Stimulated activated naive B cell treated with anti-CD40 and anti-IgM and Interleukin-4, amounts not matched to agents 10 μg/mL and 1 μg/mL and 100 μg/mL, for 72 hours (primary cell): ENCODE data around the gene DNAH1.

Experiments used
- ATAC-seq, 2 donors: fragments of 150-1000 bp; cut with Tn5 transposase; replicated peaks; 2 replicates each; pipeline ENCODE4 v1.10.0; 2021; ENCODE audit warnings: moderate library complexity in 1 of 2
- DNase-seq: peaks from one replicate; pipeline ENCODE4 v3.0.0; 2021
- H3K27ac Mint-ChIP-seq: one replicate; pipeline ENCODE4 v1.8.0; 2022; ENCODE audit warnings: mild to moderate bottlenecking, mixed read lengths
- H3K27me3 Mint-ChIP-seq, 2 donors: one replicate each; pipeline ENCODE4 v1.8.0; 2022; ENCODE audit warnings: mixed read lengths in 2 of 2
- H3K36me3 Mint-ChIP-seq, 2 donors: one replicate each; pipeline ENCODE4 v1.8.0; 2022; ENCODE audit warnings: mixed read lengths in 2 of 2, mild to moderate bottlenecking in 1 of 2
- H3K4me1 Mint-ChIP-seq, 2 donors: one replicate each; pipeline ENCODE4 v1.8.0; 2022; ENCODE audit warnings: mixed read lengths in 2 of 2, mild to moderate bottlenecking in 1 of 2
- H3K4me3 Mint-ChIP-seq, 2 donors: one replicate each; pipeline ENCODE4 v1.8.0; 2022; ENCODE audit warnings: mild to moderate bottlenecking in 2 of 2, mixed read lengths in 2 of 2, moderate library complexity in 1 of 2
- H3K9me3 Mint-ChIP-seq, 2 donors: one replicate each; pipeline ENCODE4 v1.8.0; 2022; ENCODE audit warnings: mixed read lengths in 2 of 2, mild to moderate bottlenecking in 1 of 2

The DNAH1 gene

GRCh38 chr3:52441091-52441771 is 125.1 kb downstream of the DNAH1 start:
- H3K4me3 Mint-ChIP-seq: no peak overlapping the region
- H3K27me3 Mint-ChIP-seq: peaks cover 0 to 16% of the 10 kb centered on the region in 2 donors
- no peak for DNase-seq
- H3K27ac Mint-ChIP-seq: no peak overlapping the region
- H3K9me3 Mint-ChIP-seq: no peaks in the 10 kb centered on the region
- no peaks in the 10 kb centered on the region for H3K36me3 Mint-ChIP-seq
- H3K4me1 Mint-ChIP-seq: peaks cover 2 to 16% of the 10 kb centered on the region in 2 donors
- ATAC-seq: no peak

GRCh38 chr3:52441772-52442332 is 125.7 kb downstream of the DNAH1 start:
- H3K27me3 Mint-ChIP-seq: peaks cover 0 to 16% of the 10 kb centered on the region in 2 donors
- no peak for ATAC-seq
- no peaks in the 10 kb centered on the region for H3K9me3 Mint-ChIP-seq
- no peak overlapping the region for H3K27ac Mint-ChIP-seq
- H3K36me3 Mint-ChIP-seq: no peaks in the 10 kb centered on the region
- no peak overlapping the region for H3K4me3 Mint-ChIP-seq
- peaks cover 4 to 18% of the 10 kb centered on the region in 2 donors for H3K4me1 Mint-ChIP-seq
- no peak for DNase-seq

GRCh38 chr3:52442409-52443267 is 126.5 kb downstream of the DNAH1 start:
- ATAC-seq (no peak), DNase-seq (no peak)
- no peaks in the 10 kb centered on the region for H3K36me3 Mint-ChIP-seq
- no peaks in the 10 kb centered on the region for H3K9me3 Mint-ChIP-seq
- H3K4me1 Mint-ChIP-seq: peaks cover 8 to 23% of the 10 kb centered on the region in 2 donors
- H3K4me3 Mint-ChIP-seq: no peak overlapping the region
- H3K27ac Mint-ChIP-seq: no peak overlapping the region
- peaks cover 0 to 16% of the 10 kb centered on the region in 2 donors for H3K27me3 Mint-ChIP-seq

DNA sequence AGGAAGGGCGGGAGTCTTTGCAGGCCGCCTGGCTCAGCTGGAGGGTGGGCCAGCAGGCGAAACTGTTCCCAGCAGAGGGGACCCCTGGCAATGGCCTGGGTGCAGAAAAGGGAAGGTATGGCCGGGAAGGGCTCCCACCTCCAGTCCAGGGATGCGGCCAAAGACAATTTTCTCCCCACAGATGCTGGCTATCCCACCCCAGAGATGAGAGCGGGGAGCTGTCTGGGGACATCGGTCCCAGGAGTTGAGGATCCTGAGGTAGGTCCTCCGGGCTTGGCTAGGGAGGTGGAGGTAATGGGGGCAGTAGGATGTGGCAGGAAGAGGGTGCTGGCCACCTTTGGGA is 127.1 kb downstream of the DNAH1 start:
- no peak for ATAC-seq
- H3K4me1 Mint-ChIP-seq: peaks cover 8 to 23% of the 10 kb centered on the region in 2 donors
- peaks cover 0 to 16% of the 10 kb centered on the region in 2 donors for H3K27me3 Mint-ChIP-seq
- H3K9me3 Mint-ChIP-seq: no peaks in the 10 kb centered on the region
- no peak overlapping the region for H3K4me3 Mint-ChIP-seq
- H3K36me3 Mint-ChIP-seq: no peaks in the 10 kb centered on the region
- DNase-seq: no peak
- H3K27ac Mint-ChIP-seq: no peak overlapping the region

DNA sequence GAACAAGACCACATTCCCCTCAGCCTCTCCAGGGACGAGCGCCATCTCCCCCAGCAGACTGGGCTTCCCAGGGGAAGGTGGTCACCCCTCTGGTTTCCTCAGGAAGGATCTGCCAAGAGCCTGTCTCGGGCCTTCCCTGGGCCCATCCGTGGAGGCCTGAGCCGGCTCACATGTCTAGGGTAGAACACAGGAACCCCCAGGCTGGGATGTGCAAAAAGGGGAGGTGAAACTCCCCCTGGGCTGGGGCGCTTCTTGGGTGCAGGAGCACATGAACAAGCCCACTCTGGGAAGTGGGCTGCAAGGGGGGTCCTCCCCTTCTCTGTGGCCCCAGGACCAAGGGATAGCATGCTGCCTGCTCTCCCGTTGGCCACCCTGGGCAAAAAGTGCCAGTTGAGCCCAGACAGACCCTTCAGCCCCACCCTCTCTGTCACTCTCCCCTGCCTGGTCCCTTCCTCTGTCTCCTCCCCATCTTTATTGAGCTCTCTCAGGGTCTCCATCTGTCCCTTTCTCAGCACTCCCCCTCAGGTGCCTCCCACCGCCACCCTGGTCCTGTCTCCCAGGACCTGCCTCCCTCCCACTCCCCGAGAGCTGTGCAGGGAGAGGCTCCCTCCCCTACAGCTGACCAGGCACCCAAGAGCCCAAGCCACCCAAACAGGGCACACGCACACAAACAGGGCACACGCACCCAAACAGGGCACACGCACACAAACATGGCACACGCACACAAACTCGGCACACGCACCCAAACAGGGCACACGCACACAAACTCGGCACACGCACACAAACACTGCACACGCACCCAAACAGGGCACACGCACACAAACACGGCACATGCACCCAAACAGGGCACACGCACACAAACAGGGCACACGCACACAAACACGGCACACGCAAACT is 127.9 kb downstream of the DNAH1 start:
- Mint-ChIP-seq H3K9me3 (no peaks in the 10 kb centered on the region), H3K4me3 (no peak overlapping the region), H3K27me3 (peaks cover 0 to 16% of the 10 kb centered on the region in 2 donors), H3K36me3 (no peaks in the 10 kb centered on the region), H3K4me1 (peaks cover 8 to 23% of the 10 kb centered on the region in 2 donors), H3K27ac (no peak overlapping the region)
- no peak for ATAC-seq
- DNase-seq: no peak

GRCh38 chr3:52444860-52445793 is 129.0 kb downstream of the DNAH1 start, which contains the start of gene SEMA3G:
SEMA3G (minus strand) TSS chr3:52445103; CDS start chr3:52445027, 76 bp downstream.
- Mint-ChIP-seq H3K27ac (peak within 1 kb of the TSS; percentile 65), H3K36me3 (no peaks in the 10 kb centered on the region), H3K4me3 (no peak within 1 kb of the TSS), H3K4me1 (peaks cover 8 to 23% of the 10 kb centered on the region in 2 donors), H3K9me3 (no peaks in the 10 kb centered on the region), H3K27me3 (peaks cover 0 to 16% of the 10 kb centered on the region in 2 donors)
- ATAC-seq (peak; percentile 97 to 98), DNase-seq (peak; percentile 65)

- no peaks in the 10 kb centered on the region for H3K9me3 Mint-ChIP-seq
- peaks cover 0 to 16% of the 10 kb centered on the region in 2 donors for H3K27me3 Mint-ChIP-seq
- no peak overlapping the region for H3K4me3 Mint-ChIP-seq
- ATAC-seq (no peak), DNase-seq (no peak)
- no peak overlapping the region for H3K27ac Mint-ChIP-seq
- H3K36me3 Mint-ChIP-seq: no peaks in the 10 kb centered on the region
- H3K4me1 Mint-ChIP-seq: peaks cover 8 to 23% of the 10 kb centered on the region in 2 donors
Observed at GRCh38 chr3:52446042-52446441, 129.9 kb downstream of the DNAH1 start.

DNA sequence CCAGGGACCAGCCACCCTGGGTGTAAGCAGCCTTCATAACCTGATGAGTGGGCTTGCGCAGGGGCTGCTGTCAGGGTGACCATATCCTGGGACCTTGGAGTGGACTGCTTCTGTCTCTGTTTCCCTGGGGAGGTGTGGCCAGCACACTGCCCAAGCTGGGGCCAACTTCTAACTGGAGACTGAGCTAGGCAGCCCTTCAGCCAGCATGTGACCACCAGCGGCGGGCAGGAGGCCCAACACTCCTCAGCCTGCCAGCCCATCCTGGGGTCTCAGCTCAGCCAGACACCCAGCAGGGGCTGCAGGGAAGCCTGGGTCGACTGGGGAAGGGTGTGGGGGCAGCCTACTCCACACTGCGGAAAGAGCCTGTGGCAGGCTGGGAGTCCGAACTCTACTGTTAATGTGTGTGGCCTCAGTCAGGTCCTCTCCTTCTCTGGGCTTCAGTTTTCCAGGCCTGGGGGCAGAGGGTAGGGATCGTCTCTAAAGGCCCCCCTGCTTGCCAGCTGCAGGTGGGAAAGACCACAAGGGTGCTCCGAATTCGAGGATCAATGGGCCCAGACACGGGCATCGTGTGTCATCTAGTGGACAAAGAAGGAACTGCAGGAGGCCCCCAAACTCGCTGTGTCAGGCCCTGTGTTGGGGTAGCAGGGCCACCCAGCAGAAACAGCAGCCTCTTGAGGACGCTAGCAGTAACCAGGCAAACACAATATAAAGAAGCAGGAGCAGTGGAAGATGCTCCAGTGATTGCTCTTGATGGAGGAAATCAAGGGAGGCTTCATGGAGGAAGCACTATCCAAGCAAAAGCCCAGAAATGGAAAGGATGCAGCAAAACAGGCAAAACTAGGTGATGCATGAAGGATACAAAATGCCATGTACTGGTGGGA is 130.8 kb downstream of the DNAH1 start:
- H3K27me3 Mint-ChIP-seq: peaks cover 0 to 16% of the 10 kb centered on the region in 2 donors
- peaks cover 8 to 23% of the 10 kb centered on the region in 2 donors for H3K4me1 Mint-ChIP-seq
- no peaks in the 10 kb centered on the region for H3K9me3 Mint-ChIP-seq
- no peaks in the 10 kb centered on the region for H3K36me3 Mint-ChIP-seq
- DNase-seq (peak; percentile 59), ATAC-seq (peak; percentile 64 to 65)
- no peak overlapping the region for H3K4me3 Mint-ChIP-seq
- H3K27ac Mint-ChIP-seq: no peak overlapping the region

GRCh38 chr3:52447512-52448355 is 131.6 kb downstream of the DNAH1 start:
- DNase-seq: no peak
- no peaks in the 10 kb centered on the region for H3K36me3 Mint-ChIP-seq
- H3K4me1 Mint-ChIP-seq: peaks cover 8 to 23% of the 10 kb centered on the region in 2 donors
- no peaks in the 10 kb centered on the region for H3K9me3 Mint-ChIP-seq
- peaks cover 0 to 12% of the 10 kb centered on the region in 2 donors for H3K27me3 Mint-ChIP-seq
- no peak for ATAC-seq
- no peak overlapping the region for H3K4me3 Mint-ChIP-seq
- peak overlapping the region; percentile 42 for H3K27ac Mint-ChIP-seq
